GM21576 (cell line): ENCODE data around the gene BAMBI.
"Not testable (repeated sequence)": the region's sequence is repeated elsewhere in the genome, so short reads cannot be mapped to it uniquely, and the experiment has no call there.

ENCODE experiments used
- ATAC-seq: cut with Tn5 transposase; IDR thresholded peaks from one replicate; pipeline ENCODE4 v1.9.1; 2021; ENCODE audit warnings: mild to moderate bottlenecking, moderate library complexity; ENCODE audit not compliant: unreplicated experiment

The BAMBI gene

DNA sequence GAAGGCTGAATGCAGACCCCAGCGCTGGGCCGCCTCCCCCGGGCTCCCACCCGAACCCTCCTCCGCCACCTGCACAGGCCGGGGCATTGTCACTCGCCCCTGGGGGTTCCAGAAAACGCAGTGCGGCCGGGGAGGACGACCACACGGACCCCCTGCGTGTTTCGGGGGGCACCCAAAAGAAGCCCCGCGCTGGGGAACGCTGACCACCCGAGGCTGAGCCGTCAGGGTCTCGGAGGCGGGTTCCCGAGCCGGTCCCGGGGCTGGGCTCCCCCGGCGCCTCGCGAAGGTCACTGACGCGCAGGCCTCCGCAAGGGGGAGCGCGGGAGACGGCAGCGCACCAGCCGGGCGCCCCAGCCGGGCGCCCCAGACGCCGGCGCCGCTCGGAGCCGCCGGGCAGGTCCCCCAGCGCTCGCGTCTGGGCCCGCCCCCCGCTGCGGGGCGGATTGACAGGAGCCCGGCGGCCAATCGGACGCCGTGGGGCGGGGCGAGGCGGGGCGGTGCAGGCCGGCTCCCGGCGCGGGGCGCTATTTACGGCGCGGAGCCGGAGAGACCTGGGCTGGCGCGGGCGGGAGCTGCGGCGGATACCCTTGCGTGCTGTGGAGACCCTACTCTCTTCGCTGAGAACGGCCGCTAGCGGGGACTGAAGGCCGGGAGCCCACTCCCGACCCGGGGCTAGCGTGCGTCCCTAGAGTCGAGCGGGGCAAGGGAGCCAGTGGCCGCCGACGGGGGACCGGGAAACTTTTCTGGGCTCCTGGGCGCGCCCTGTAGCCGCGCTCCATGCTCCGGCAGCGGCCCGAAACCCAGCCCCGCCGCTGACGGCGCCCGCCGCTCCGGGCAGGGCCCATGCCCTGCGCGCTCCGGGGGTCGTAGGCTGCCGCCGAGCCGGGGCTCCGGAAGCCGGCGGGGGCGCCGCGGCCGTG lies at the start of gene BAMBI:
BAMBI (plus strand) TSS at position 554 of the 920 bp plus-strand sequence. CDS start 377 bp downstream, outside the sequence.
- ATAC-seq = peak; percentile 97

DNA sequence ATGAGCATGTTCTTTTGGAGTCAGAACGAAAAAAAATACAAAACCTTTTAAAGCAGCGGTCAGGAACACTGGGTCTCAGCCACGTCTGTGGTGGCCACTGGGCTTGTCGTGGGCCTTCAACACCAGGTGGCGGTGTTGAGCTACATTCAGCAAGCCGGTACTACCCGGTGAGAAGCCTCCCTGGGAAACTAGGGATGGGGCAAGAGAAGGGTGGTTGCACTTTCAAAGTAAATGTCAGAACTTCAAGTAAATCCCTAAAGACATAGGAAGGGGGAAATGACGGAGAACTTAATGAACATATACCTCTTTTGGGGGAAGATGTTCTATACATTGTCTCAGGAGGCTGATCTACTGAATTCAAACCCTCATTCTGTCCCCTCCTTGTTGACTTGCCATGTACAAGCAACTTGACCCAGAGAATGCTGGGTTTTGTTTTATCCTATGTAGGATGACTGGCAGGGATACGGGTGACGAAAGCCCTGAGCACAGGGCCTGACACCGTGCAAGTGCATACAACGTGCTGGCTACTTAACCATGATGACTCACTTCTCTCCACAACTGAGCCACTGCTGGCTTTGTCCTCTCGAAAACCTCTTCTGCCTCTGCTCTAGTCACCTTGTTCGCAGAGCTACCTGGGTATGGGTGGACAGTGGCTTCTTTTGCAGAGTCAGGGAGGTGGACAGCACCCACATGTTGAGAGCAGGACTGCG lies 49.0 kb upstream of the BAMBI start:
- ATAC-seq = no peak

GRCh38 chr10:28631896-28632583 lies 45.3 kb upstream of the BAMBI start:
- no peak for ATAC-seq

GRCh38 chr10:28632584-28632945 lies 44.8 kb upstream of the BAMBI start:
- ATAC-seq = no peak

DNA sequence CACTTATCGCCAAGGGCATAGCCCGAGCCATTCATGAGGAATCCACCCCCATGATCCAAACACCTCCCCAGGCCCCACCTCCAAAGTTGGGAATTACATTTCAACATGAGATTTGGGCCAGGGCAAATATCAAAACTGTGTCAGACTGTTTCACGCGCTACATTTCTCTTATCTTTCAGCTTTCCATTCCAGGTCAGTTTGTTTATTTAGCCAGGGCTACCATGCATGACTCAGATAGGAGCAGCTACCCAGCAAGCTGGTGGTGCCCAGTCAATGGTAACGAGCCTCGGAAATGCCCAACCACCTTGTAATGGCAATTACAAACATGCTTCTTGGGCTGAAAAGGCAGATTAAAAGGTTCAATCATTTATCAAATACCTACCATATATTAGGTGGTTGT lies 43.6 kb upstream of the BAMBI start:
- ATAC-seq = no peak

- ATAC-seq = no peak
Measured at GRCh38 chr10:28637346-28637745, 40.0 kb upstream of the BAMBI start.

DNA sequence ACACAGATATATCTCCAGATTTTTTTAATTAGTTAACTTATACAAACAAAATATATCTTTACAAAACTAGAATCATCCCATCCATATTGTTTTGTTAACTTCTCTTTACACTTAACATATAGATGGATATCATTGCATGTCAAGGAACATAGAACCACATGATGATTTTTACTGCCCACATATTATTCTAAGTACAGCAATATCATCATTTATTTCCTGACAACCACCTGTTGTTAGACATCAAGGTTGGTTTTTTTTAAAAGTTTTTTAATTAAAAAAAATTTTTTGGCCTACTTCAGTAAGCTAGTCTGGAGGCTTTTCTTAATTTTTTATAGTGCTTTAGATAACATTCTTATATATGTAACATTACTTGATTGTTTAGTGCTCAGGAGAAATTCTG lies 38.9 kb upstream of the BAMBI start:
- no peak for ATAC-seq

- ATAC-seq = no peak
Measured at GRCh38 chr10:28640551-28640950, 36.8 kb upstream of the BAMBI start.

GRCh38 chr10:28644647-28645046 lies 32.7 kb upstream of the BAMBI start:
- ATAC-seq = no peak

- no peak for ATAC-seq
Measured at GRCh38 chr10:28652106-28652505, 25.2 kb upstream of the BAMBI start.

DNA sequence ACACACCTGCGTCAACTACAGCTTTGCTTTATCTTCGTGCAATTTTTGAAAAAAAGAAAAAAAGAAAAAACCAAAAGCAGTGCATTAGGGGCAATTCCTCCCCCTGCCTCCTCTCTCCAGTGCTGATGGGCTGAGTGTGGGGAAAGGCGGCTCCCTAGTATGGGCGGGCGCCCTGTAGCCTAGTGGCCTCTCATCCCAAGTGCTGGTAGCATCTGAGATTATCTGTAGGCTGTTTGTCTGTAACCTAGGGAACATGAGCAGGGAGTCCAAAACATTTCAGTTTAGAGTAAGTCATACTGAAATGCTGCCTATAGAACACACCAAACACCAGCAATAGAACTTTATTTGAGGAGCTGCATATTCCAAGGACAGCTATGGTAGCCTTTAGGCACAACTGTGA lies 24.6 kb upstream of the BAMBI start:
- no peak for ATAC-seq

GRCh38 chr10:28658824-28659223 lies 18.5 kb upstream of the BAMBI start:
- ATAC-seq = not testable (repeated sequence)

GRCh38 chr10:28661035-28661434 lies 16.3 kb upstream of the BAMBI start:
- ATAC-seq = no peak

DNA sequence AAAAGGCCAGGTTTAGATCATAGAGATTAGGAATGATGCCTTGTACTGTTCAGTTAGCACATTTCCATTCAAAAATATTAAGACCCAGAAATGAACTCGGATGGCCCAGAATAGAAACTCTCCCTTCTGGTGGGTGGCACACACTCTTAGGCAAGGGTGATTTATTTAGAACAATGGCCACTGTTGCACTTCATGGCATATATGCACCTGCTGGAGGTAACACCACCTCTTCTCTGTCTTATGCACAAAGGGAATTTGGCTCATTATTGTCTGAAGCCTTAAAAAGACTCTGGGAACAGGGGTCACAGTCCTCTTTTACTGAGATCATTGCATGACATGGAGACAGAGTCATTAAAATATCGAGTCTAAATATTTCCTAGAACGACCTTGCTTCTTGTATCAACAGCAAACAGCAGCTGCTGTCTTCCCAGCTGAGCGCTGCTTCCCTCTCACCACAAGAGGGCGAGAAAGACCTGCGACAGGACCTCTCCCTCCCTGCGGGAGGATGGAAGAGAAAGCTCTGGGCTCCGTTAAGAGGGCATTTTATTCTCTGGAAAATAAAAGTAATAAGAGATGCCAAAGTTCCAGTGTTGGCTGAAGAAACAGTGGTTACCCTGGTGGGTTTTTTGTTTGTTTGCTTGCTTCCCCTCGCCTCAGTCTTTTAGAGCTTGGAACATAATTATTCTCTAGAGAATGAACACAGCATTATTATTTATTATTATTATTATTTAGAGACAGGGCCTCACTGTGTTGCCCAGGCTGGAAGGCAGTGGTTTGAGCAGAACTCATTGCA lies 13.5 kb upstream of the BAMBI start:
- no peak for ATAC-seq

GRCh38 chr10:28664369-28664740 lies 13.0 kb upstream of the BAMBI start:
- no peak for ATAC-seq

- no peak for ATAC-seq
Measured at GRCh38 chr10:28666751-28667467, 10.4 kb upstream of the BAMBI start.

DNA sequence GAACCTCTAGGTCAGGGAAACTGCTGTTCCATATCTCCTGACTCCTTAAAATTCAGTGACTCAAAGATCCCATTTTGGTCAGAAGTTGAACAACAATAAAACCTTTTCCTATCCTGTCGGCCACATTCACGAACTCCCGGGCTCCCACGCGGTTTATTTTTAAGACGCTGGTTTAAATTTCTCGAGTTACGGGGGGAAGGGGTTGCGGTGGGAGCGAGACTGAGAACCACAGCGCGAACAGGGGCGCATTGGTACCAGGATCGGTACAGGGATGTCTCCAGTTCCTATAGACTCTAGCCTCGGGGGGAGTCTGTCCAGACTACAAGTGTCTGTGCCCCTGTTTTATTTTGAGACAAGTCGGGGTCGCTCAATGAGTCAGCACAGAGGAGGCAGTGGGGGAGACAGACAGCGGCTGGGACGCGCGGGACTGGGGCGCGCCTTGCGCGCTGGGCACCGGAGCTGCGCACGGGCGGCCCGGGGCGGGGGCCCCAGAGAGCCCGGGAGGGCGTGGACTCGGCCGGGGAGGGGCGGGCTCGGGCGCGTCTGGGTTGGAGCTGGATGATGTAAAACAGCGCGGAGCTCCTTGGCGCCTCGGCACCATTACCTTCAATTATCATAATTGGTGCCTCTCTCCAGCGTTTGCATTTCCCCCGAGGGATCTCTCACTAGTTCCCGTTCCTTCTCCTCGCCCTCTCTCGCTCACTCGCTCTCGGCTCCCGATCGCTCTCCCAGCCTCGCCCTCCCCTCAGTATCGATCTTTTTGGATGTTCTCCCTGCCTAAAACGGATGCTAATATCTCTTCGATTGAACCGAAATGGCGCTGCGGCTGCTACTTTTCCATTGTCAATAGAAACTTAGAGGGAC lies 8.7 kb upstream of the BAMBI start:
- ATAC-seq = no peak

DNA sequence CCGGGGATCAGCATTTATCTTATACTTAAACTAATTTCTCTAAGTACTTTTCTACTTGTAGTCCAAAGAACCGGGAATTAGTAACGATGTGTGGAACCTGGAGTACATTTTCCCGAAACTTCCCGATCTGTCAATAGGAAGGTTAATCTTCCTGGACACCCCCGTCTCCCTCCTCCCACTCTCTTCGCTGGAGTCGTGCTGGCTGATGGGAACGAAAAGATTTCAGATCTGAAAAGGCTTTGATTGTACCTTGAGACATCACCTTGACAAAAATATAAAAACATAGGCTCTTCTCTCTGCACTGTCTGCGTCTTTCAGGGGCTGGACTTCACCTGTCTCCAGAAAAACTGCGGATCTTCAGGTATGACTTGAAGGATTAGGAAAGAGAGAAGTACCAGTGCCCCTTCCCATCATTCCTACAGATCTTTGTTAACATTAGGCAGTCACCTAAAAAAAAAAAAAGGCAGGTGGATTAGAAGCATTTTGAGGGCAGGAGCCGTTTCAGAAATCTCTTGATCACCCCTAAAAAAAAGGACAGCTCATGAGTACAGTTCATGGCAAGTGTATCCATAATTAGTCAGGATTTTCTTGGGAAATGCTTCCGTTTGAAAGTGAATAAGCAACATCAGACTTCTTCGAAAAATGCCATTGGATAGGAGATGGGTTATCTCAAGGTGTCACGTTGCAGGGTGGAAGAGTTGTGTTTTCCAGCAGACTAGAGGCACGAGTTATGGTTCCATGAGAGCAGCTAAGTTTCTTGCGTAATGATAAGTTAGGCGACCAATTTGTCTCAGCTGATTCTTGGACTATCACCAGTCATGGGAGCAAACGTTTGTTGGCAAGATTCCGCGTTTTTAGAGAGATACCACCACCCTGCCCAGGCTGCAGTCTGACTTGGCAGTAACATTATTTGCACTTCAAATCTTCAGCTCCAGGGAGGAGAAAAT lies 7.8 kb upstream of the BAMBI start:
- ATAC-seq = no peak
